ENCODE measurements around the gene YARS1.

DNA sequence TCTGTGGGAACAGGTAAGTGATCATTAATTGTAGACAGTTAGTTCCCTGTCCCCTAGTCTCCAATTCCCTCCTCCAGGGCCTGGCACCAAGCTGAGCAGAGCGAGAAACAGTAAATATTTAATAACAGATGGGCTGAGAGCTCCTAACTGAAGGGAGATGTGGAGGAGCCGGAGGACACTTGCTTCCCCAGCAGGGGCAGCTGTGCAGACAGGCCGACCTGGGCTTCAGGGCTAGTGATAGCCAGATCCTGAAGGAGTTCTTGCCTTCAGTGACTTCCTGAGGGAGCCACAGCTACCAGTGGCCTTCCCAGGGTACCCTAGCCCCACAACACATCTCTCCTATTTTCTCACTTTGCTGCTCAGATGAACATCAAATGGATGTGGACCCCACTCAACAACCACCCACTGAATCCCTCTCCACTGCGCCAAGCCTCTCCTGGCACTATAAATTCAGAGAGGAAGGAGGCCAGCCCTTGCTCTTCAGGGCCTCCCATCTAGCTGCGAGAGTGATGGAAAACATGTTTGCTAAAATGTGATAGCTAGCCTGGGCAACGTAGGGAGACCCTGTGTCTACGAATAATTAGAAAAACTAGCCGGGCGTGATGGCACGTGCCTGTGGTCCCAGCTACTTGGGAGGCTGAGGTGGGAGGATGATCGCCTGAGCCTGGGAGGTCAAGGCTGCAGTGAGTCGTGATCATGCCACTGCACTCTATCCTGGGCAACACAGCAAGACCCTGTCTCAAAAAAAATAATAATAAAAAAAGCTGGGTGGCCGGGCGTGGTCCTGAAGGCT is 87.7 kb downstream of the YARS1 start:
- TF ChIP-seq, protein P1, sequence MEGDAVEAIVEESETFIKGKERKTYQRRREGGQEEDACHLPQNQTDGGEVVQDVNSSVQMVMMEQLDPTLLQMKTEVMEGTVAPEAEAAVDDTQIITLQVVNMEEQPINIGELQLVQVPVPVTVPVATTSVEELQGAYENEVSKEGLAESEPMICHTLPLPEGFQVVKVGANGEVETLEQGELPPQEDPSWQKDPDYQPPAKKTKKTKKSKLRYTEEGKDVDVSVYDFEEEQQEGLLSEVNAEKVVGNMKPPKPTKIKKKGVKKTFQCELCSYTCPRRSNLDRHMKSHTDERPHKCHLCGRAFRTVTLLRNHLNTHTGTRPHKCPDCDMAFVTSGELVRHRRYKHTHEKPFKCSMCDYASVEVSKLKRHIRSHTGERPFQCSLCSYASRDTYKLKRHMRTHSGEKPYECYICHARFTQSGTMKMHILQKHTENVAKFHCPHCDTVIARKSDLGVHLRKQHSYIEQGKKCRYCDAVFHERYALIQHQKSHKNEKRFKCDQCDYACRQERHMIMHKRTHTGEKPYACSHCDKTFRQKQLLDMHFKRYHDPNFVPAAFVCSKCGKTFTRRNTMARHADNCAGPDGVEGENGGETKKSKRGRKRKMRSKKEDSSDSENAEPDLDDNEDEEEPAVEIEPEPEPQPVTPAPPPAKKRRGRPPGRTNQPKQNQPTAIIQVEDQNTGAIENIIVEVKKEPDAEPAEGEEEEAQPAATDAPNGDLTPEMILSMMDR (IDR thresholded peaks at IDR 0.05; ENCODE audit: insufficient read depth, low read depth, low read length) = no peak
- no peak for TF ChIP-seq EZH2 (IDR thresholded peaks at IDR 0.05; ENCODE audit: insufficient read depth, low read length)

Measured in astrocyte (in vitro differentiated cells and primary cell).